HuH-7 (cell line): Measurements from ENCODE around the gene LTBR.
"Not testable (repeated sequence)": the region's sequence is repeated elsewhere in the genome, so short reads cannot be mapped to it uniquely, and the experiment has no call there.

Experiments
- DNase-seq: peaks from one replicate; pipeline ENCODE4 v3.0.0; 2011; ENCODE audit warnings: low spot score

Gene LTBR

GRCh38 chr12:6425590-6426531, 41.9 kb downstream of the LTBR start:
- no peak for DNase-seq

- DNase-seq = no peak
These were observed 43.1 kb downstream of the LTBR start for GRCh38 chr12:6426882-6427671.

DNA sequence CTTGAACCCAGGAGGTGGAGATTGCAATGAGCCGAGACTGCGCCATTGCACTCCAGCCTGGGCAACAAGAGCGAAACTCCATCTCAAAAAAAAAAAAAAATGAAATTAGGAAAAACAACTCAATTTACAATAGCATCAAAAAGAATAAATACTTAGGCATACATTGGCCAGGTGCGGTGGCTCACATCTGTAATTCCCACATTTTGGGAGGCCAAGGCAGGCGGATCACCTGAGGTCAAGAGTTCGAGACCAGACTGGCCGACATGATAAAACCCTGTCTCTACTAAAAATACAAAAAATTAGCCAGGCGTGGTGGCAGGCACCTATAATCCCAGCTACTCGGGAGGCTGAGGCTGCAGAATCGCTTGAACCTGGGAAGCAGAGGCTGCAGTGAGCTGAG, 43.8 kb downstream of the LTBR start:
- not testable (repeated sequence) for DNase-seq

- no peak for DNase-seq
These were observed 44.4 kb downstream of the LTBR start for GRCh38 chr12:6428326-6428725.

- DNase-seq = no peak
These were observed 46.4 kb downstream of the LTBR start for GRCh38 chr12:6430124-6430989.

DNA sequence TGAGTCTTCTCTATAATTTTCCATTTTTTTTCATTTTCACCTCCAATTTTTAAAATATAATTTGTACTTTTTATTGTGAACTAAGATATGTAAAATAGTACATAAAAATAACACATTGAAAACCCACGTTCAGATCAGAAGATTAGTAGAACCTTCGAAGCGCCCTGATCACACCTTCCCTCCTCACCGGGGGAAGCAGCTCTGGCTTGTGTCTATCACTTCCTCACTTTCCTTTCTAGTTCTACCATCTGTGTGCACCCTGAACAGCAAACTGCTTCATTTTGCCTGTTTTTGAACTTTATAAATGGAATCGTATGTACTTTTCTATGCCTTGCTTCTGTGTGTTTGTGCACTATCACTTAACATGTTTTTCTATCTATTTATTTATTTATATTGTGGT, 49.0 kb downstream of the LTBR start:
- no peak for DNase-seq

DNA sequence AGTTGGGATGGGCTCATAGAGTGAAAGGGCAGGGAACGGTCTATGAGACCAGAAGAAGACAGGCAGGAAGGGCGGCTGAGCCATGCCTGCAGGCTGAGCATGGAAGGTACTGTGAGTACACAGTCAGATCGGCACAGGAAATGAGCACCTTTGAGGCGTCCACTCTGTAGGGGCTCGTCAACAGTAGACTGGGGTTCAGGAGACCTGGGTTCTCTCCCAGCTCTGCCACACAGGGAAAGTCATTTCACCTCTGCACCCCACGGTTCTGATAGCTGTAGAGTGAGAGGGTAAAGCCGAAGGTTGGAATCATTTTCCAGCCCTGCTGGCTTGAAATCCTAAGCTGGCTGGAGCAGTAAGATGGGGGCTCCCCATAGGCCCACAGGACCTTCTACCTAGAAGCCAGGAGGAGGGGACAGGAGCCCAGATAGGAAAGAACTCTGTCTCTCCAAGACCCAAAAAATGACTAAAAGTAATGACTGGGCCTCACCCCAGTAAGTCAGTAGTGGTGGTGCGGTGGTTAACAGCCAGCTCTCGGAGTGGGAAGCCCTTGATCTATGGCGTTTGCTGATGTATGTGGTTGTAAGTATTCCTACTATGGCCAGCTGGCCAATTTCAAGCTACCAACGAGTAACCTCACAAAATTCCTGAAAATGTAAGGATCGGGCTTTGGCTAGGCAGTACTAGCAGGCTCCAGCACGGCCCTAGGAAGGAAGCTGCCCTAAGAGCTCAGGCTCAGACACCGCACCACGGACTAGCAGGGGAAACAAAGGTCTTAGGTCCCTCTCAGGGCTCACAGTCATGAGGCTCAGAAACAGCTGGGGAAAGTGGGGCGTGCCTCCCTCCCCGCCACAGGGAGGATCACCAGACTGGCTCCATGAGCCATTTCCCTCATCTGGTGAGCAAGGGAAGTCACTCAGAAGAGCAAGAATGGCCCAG, 50.5 kb downstream of the LTBR start:
- no peak for DNase-seq

DNA sequence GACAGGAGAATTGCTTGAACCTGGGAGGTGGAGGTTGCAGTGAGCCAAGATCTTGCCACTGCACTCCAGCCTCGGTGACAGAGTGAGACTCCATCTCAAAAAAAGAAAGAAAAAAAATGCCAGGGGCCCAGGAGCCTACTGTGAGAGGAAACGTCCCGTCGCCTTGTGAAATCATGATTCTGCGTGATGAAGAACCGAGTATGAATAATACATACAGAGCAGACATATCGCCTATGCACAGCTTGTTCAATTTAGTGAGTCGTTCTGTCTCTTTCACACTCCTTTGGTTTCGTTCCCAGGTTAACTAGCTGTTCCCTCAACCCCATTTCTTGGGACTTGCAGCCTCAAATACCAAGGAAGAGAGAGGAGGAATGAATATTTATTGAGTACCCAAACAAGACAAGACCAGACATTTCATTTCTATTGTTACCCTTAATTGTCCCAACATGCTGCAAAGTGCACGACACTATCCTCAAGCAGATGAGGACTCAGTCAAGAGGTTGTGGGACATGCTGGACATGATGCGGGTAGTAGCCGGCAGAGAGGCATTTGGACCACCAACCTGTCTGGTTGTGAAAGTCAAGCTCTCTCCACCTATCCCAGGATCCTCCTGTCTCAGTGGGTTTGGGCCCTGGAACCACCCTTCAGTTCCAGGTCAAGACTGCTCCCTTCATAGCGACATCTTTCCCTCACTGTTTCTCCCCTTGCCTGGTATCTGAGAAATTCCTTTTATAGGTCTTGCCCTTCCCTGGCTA, 52.2 kb downstream of the LTBR start:
- DNase-seq = no peak

- DNase-seq = no peak
These were observed 53.6 kb downstream of the LTBR start for GRCh38 chr12:6437586-6437985.

- DNase-seq = no peak
These were observed 54.4 kb downstream of the LTBR start for GRCh38 chr12:6438345-6438744.

GRCh38 chr12:6440391-6440790, 56.4 kb downstream of the LTBR start:
- DNase-seq = no peak
